NCI-H2029 (cell line): ENCODE measurements around the gene MYO7A.
"Not testable (repeated sequence)": the region's sequence is repeated elsewhere in the genome, so short reads cannot be mapped to it uniquely, and the experiment has no call there.

ENCODE experiments used
- DNase-seq: peaks from one replicate; lab custom pipeline; 2025; lab: John Stamatoyannopoulos, UW

The MYO7A gene

GRCh38 chr11:77093056-77093891 lies 34.8 kb upstream of the MYO7A start:
- no peak for DNase-seq

GRCh38 chr11:77093987-77094840 lies 33.8 kb upstream of the MYO7A start:
- no peak for DNase-seq

- DNase-seq = no peak
Observed at GRCh38 chr11:77094841-77095365, 33.1 kb upstream of the MYO7A start.

- no peak for DNase-seq
Observed at GRCh38 chr11:77095551-77096490, 32.2 kb upstream of the MYO7A start.

GRCh38 chr11:77096591-77097019 lies 31.4 kb upstream of the MYO7A start:
- DNase-seq = no peak

- not testable (repeated sequence) for DNase-seq
Observed at GRCh38 chr11:77097180-77097579, 30.9 kb upstream of the MYO7A start.

GRCh38 chr11:77100166-77101042 lies 27.6 kb upstream of the MYO7A start:
- no peak for DNase-seq

GRCh38 chr11:77101043-77101537 lies 27.0 kb upstream of the MYO7A start:
- DNase-seq = no peak

- no peak for DNase-seq
Observed at GRCh38 chr11:77102246-77103210, 25.5 kb upstream of the MYO7A start, which contains the start of gene OMP. TSS of gene OMP (plus strand) at chr11:77102840. CDS start at chr11:77102840, 0 bp downstream.

GRCh38 chr11:77103319-77103718 lies 24.7 kb upstream of the MYO7A start:
- DNase-seq = no peak

GRCh38 chr11:77104727-77105126 lies 23.3 kb upstream of the MYO7A start:
- DNase-seq = no peak

- DNase-seq = no peak
Observed at GRCh38 chr11:77106321-77106720, 21.7 kb upstream of the MYO7A start.

GRCh38 chr11:77106759-77107158 lies 21.3 kb upstream of the MYO7A start:
- no peak for DNase-seq

GRCh38 chr11:77107950-77108349 lies 20.1 kb upstream of the MYO7A start:
- DNase-seq = no peak

- DNase-seq = no peak
Observed at GRCh38 chr11:77108436-77108835, 19.6 kb upstream of the MYO7A start.

GRCh38 chr11:77109236-77110019 lies 18.6 kb upstream of the MYO7A start:
- no peak for DNase-seq

GRCh38 chr11:77110836-77111235 lies 17.2 kb upstream of the MYO7A start:
- no peak for DNase-seq

GRCh38 chr11:77111277-77111676 lies 16.8 kb upstream of the MYO7A start:
- DNase-seq = no peak
